ENCODE results near the gene NDUFS6.
"Not testable (repeated sequence)": the region's sequence is repeated elsewhere in the genome, so short reads cannot be mapped to it uniquely, and the experiment has no call there.

NDUFS6 gene

DNA sequence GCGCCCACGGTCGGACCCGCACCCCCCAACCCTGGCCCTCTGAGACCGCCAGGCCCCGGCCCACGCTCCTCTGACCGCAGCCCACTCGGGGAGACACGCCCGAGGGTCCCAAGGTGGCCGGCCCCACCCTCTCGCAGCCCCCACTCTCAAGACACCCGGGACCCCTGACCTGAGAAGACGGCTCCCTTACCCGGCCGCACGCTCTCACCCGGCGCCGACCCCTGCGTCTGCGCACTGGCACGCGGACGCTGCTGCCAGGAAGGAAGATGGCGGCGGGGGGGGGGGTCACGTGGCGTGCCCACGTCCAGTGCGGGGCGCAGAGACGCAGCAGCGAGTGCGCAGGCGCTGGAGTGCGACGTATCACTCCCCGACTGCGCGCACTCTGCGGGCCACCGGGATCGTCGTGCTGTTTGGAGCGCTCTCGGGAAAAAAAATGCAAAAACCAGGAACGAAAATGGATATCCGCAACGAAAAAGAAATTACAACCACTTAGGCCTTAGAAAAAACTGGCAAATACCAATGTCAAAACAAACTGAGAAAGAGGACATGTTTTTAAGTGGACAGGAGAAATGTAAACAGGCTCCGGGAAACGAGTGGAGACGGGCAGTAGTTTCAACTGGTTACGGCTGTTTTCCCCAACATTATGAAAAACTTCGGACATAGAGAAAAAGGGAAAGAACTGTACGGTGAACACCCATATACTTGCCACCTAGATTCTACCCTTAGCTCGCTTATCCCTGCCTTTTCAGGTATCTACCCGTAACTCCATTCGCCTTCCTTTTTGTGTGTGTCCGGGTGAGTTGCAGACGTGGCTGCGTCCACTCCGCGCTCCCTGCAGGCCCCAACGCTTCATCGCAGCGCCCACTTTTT, 1.4 kb upstream of the NDUFS6 start, which contains the start of gene MRPL36:
Gene MRPL36, minus strand, starts transcription at position 236 of the 870 bp plus-strand sequence. CDS start 902 bp downstream, outside the sequence.
- peak; percentile 95 for DNase-seq

DNA sequence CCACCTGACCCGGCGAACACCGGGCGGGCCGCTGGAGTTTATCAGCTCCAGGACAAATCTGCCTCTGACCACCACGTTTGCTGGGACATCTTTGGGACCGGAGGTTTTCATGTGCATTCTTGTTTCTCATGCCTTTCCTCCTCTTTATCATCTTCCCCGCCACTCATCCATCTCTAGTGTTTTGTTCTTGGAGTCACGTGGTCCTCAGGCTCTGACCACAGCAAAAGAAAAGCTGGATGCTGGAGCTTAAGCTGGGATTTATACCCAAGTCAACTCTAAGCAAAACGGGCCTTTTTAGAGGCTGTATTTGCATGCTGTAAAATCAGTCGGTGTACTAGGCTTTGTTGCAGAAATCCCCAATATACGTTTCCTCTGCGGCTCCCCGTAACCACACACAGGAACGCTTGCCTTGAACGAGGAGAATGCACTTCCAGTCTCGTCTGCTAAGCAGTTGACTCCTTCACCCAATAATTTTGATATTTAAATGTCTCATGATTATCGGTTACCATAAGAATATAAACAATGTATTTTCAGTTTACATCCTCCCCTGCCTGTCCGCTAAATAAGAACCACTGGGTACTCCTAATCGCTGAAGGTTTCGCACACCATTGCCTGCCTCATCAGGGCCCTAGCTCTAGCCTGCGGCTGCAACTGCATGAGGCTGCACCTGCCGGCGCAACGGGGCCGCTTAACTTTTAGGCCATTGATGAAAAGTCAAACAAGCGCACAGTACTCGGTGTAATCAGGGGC, 560 bp upstream of the NDUFS6 start:
- DNase-seq = peak; percentile 75

DNA sequence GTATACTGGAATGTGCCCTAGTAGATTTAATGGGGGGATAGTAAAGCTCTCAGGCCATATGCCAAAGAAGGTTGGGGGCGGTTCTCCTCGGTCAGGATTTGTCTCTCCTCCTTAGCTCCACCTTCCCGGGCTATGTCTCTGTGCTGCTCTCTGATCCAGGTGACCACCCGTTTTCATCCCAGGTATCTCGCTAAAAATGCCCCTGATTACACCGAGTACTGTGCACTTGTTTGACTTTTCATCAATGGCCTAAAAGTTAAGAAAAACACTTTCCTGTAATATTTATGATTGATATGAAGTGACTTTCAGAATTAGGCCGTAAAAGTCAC, 724 bp downstream of the NDUFS6 start:
- DNase-seq = no peak

DNA sequence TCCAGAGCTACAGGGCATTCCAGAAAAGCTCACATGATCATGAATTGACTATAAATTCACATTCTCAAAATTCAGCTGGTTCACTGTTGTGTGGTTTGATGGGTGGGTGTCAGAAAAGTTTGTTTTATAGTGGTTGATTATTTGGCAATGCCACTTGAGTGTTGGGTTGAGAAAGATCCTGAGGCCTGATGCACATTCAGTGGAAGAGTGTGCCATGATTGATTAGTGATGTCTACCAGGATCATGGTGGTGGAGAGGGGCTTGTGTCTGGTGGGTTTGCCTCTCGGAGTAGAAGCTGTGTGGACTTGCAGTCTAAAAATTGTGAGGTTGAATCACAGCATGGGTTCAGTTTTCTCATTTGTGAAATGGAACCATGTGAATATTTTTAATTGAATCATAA, 2.0 kb downstream of the NDUFS6 start:
- DNase-seq = no peak

DNA sequence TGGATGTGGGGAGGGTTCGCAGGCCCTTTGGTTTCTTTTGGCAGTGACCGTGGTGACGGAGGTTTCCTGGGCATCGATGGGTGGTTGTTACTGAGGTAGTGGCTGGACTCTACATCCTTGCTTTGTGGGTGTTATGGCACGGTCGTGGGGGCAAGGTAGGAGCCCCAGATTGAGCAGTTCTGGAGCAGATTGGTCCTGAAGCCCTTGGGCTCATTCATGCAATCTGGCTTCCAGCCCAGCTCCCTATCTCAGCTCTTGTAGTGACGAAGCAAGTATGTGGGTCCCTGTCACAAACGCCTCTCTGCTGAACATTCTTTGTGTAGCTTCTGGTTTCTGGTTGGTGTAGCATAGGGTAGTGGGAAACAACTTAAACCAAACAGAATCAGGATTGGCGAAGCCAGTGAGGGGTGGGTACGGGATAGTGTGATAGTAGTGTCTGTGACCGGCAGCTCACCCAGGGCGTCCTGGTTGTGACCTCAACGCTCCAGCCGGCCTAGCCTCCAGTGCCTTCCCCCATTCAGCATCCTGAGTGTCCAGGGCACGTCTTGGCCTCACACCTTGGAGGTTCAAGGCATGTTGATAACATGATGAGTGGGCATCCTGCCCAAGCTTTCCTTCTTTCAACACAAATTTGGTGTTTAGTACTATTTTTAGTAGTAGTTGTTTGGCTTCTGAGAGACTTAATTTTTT, 2.9 kb downstream of the NDUFS6 start:
- no peak for DNase-seq

DNA sequence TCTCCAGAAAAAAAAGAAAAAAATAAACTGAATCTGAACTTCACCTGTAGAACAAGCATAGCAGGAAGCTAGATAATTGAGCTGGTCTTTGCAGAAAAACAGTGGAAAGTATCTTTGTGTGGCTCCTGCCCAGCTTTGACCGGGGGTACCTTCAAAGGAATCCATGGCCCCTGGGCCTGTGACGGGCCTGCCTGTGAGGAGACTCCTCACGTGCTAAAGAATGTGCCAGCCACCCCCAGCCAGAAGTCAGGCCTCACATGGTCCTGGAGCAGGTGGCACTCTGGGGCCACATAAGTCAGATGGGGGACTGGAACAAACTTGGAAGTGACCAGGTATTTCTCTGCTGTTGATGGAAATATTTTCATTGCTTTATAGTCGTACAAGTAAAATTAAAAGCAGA, 4.1 kb downstream of the NDUFS6 start:
- DNase-seq = no peak

DNA sequence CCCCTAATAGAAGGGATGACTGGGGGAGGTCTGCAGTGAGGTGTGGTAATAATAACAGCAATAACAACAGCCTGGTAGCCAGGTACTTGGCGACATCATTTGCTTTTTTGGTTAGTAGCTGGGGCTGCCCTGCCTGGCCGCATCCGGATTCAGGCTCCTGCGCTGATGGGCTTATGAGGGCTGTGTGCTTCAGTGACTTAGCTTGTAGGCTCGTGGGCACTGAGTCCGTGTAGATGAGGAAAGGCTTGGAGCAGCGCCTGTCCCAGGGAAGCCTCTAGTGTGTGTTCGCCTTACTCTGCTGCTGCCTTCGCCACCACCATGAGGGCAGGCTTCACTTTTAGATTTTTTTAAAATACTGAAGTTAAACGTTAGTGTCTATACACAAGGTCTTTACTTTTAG, 4.5 kb downstream of the NDUFS6 start:
- no peak for DNase-seq

DNA sequence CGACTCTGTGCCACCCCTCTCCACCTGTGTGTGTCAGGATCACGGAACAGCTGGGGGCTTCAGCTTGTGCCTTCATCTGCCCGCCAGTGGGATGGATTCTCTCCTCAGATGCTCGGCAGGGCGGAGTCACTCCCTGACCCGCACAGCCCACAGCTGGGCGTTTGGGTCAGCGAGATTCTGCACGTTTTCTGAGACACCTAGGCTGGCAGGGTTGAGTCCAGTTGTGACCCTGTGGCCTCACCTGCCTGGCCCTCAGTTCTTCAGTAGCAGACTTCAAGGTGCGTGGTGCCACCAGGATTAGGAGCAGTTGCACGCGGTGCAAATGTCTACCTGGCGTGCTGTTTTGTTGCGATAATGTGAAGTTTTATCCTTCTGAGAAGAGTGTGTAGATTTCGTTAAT, 5.0 kb downstream of the NDUFS6 start:
- DNase-seq = no peak

DNA sequence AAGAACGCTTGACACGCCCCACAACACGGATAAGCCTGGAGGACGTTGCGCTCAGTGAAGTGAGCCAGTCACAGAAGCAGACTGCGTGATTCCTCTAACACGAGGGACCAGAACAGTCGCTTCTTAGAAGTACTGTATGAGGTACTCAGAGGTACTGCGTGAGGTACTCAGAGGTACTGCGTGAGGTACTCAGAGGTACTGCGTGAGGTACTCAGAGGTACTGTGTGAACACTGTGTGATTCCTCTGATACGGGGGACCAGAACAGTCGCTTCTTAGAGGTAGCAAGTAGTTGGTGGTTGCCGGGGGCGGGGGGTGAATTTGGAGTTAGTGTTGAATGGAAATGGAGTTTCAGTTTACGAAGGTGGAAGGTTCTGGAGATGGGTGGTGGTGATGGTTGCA, 5.8 kb downstream of the NDUFS6 start:
- DNase-seq = no peak

DNA sequence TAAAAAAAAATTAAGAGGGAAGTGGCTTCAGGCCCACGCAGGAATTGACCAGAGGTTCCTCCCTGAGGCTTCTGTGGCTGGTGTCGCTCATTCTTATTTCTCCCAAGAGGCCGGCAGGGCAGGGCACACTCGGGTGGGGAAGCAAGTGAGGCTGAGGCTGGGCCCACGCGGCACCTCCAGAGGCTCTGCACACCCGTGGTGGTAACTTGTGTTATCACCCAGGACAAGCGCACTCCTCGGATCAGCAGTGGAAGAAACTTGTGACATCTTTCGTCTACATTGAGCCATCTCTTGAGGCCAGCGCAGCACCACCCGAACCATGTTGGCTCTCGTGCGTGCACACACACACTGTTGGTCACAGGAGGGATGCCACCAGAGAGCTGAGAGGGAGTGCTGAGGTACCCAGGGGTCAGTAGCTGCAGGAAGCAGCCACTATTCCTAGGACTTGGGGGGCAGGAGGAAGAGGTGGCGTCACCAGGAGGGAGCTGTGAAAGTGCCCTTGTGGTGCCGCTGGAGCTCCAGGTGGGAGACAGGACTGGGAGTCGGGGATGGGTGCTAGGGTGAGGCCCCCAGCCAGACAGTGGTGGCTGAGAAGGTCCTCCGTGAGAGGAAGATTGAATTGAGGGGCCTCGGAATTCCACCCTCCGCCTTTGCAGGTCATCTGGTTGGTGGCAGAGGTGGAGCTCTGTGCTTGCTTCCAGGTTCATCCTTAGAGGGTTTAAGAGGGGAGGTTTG, 6.4 kb downstream of the NDUFS6 start:
- DNase-seq = no peak

DNA sequence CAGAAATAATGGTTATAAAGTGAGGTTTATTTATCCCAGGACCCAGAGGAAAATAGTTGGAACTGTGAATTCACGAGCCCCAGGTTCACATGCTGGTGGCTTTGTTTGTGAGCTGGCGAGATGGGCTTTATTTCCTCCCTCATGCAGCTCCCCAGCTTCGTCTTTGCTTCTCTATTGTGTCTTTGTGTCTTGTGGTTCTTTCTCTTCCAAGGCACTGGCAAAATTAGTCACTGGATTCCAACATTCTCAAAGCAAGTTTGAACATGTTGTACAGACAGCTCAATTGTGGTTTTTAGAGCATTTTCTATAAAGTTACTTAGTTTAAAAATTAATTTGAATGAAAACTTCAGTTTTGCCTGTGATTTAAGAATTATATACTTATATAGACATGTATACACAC, 7.2 kb downstream of the NDUFS6 start:
- no peak for DNase-seq

DNA sequence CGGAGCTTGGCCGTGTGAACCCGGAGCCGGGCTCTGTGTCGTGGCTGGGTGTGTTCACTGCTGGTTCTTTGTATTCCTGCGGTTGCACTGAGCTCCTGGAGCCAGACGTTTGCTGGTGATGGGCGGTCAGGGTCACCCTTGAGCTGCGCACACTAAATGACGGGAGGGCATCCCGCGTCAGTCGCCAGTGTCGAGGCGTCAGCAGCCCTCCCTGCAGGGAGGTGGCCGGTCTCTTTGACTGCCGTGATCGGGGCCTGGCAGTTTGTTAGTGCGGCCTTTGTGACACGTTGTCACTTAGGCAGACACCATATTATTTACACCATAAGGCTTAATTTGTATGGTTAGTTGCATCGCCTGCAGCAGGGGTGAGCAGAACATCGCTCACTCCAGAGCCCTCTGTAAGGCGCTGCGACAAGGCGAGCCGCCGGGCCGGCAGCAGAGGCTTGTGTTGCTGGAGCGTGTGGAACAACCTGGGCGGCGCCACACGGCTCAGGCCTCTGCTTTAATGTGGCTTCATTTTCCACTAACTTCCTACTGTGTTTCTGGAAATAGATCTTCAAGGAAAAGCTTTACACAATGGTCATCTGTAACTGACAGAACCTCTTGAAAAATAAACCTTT, 8.3 kb downstream of the NDUFS6 start:
- DNase-seq = no peak

DNA sequence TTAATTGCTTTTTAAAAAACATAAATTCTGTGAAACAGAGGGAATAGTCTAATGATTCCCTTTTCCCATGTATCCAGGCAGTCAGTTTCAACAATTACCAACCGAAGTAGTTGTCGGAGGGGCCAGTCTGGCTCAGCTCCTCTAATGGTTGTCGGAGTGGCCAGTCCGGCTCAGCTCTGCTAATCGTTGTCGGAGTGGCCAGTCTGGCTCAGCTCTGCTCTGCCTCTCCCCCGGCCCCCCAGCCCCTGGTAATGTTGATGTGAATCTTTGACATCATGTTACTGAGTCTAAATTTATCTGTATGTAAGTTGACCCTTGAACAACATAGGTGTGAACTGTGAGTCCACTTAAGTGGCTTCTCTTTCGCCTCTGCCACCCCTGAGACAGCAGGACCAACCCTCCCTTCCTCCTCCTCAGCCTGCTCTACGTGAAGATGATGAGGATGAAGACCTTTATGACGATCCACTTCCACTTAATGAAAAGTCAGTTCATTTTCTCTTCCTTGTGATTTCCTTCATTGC, 9.4 kb downstream of the NDUFS6 start:
- no peak for DNase-seq

DNA sequence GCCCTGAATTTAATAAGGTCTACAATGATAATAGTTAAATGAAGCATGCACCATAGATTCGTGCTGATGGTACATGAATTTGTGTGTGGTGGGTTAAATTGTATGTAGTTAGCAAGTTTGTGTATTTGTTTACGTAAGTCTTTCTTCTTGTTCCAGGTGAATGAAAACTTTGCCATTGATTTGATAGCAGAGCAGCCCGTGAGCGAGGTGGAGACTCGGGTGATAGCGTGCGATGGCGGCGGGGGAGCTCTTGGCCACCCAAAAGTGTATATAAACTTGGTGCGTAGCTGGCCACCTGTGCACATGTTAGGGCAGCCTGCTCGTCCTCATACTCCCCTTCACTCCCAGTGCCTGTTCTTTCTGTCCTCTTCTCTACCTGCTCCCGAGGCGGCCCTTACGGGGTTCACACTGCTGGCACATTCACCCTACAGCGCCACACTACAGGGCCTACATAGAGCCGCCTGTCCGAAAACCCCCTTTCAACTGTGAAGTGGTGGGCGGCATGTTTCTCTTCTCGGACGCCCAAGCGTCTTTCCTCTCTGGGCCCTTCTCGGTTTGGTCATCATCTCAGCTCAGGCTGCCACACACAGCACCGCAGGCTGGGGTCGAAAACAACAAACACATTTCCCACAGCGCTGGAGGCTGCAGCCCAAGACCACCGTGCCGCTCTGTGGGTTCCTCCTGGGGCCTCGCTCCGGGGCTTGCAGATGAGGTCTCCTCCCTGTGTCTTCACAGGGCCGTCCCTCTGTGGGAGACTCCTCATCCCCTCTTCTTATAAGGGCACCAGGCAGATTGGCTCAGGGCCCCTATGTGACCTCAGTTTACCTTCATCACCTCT, 13.2 kb downstream of the NDUFS6 start:
- no peak for DNase-seq

DNA sequence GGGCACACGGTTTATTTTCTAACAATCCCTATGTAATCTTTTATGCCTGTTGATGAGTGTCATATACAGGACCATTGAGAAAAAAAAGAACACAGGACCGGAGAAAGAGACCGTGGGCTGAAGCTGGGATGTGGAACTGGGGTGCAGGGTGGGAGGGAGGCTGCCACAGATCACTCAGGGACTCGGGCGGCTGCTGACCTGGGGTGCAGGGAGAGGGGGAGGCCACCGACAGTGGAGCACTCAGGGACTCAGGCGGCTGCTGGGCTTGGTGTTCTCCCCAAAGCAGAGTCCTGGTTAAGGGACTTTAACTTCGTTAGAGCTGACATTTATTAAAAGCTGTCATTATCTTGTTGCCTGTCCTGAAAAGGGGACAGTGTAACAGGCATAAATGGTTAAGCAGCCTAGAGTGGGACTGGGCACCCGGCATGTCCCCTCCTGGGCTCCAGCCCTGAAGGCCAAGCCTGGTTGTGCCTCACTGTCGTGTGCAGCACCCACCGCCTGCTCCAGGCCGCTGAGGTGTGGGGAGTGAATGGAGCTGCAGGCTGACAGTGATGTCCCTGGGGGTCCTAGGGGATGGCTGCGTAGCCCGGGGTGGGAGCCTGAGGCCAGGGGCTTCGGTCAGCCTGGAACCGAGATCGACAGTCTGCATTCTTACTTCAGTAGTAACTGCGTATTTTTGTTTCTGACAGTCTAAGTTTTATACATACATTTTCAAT, 14.0 kb downstream of the NDUFS6 start:
- DNase-seq = no peak

DNA sequence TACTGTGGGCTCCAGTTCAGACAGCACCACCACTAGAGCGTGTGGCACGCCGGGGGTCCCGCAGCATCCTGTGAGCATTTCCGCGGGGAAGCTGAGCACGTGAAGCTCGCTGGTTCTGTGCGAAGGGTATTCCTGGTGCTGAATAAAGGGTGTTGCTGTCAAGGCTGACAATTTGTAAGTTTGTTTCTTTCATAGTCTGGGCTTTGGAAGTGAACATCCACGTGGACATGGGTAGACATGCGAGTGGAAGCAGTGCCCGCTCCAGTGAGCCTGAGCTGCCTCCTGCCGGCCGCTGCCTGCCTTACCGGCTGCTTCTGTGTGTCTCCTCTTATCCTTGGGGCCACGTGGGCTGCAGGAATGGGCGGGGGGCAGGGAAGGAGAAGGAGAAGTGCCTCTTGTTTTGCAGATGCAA, 14.7 kb downstream of the NDUFS6 start:
- DNase-seq = no peak

DNA sequence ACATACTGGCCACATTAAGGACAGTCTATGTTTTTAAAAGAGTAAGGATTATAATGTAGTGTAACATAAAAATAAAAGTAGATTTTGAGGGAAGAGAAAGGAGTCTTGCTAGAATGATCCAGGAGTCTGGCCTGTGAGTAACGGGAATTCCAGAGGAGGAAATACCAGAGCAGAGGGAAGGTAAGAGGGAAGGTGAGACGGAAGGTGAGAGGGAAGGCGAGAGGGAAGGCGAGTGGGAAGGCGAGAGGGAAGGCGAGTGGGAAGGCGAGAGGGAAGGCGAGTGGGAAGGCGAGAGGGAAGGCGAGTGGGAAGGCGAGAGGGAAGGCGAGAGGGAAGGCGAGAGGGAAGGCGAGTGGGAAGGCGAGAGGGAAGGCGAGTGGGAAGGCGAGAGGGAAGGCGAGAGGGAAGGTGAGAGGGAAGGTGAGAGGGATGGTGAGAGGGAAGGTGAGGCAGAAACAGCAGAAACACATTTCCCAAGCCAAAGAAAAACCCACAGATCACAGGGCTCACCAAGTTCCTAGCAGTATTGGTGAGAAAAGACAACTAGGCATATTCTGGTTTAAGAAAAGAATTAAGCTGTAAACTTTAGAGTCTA, 15.4 kb downstream of the NDUFS6 start:
- not testable (repeated sequence) for DNase-seq

DNA sequence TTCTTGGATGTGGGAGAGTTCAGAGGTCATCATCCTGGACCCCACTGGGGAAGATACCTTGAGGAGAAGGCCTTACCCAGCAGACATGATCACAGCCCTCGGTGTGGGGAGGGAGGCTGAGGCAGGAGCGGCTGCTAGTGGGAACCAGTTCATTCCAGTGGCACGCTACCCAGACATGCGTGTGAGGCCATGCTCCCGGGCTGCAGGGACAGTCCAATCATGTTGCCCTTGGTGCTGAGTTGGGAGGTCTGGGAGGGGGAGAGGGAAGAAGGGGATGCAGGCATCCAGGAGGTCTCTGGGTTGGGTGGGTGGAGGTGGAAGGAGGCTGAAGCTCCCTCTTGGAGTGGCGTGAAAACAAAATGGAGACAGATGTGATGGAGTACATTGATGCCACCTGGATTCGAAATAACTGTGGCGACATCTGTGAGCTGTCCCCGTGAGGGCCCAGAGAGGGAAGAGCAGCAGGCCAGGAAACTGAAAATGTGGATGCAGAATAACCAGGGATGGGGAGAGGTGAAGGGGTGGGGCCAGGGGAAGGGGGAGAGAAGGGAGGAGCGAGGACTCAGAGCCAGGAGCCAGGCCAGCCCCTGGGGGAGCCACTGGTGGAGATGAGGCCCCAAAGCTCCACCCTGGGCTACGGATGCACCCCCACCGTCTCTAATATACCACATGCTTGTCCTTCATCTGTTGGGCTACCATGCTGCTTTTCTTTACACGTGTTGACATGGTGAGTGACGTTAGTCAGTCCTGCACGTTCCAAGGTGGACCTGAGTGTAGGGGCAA, 16.2 kb downstream of the NDUFS6 start:
- DNase-seq = no peak

DNA sequence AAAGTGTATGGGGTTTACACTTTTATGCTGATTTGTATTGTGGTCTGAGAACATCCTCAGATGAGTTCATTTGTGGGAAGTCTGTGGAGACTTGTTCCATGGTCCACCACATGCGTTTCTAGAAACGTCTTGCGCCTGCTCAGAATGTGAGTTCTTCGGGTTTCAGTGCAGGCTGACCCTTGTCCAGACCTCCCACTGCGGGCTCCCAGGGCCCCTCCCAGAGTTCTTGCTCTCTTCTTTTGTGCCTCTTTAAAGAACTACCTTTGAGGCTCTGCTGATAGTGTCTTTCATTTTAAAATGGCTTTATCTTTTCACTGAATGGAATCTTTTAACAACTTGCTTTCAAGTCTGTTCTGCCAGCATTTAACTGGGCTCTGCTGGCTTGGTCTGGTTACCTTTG, 17.6 kb downstream of the NDUFS6 start:
- DNase-seq = no peak

Data from NCI-H345 (cell line).